Measurements from ENCODE around the gene EHMT1. TPM values are rescaled to one million over a fixed set of nuclear protein-coding genes. Genes with fewer than 3 reads are reported as not detected.
"Not testable (repeated sequence)": the region's sequence is repeated elsewhere in the genome, so short reads cannot be mapped to it uniquely, and the experiment has no call there.

Gene EHMT1
- total RNA-seq, 4 donors from 2014 or later, result 71.6 to 78.2 (median 74.2) TPM

DNA sequence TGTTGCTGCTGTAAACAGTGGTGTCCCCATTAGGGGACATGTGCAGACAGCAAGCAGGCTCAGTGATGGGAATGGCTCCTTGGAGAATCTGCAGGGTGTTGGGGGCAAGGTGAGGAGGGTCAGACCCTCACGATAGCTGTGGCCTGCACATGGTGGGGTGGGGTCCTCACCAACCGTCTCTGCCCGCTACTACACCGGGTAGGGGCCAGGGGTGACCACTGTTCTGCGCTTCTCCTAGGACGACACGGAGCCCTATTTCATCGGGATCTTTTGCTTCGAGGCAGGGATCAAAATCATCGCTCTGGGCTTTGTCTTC lies 263.7 kb downstream of the EHMT1 start:
- no peak for DNase-seq (ENCODE audit: extremely low spot score)
- H3K36me3 ChIP-seq, result no peaks in the 10 kb centered on the region
- H3K27ac ChIP-seq (replicated peaks in 1 of 4), result no peak overlapping the region
- no peak overlapping the region for H3K4me3 ChIP-seq
- no peak for TF ChIP-seq EP300 (IDR thresholded peaks at IDR 0.05)
- TF ChIP-seq POLR2A (IDR thresholded peaks at IDR 0.05; ENCODE audit: low read depth), result no peak
- H3K9me3 ChIP-seq, result no peaks in the 10 kb centered on the region
- H3K4me1 ChIP-seq, result peaks cover 0 to 14% (median 9%) of the 10 kb centered on the region in 4 donors
- intact Hi-C loops (cut with DNase I), result no loop called here
- WGBS, result 90% methylated on average over 10 of the region's 10 CpGs
- H3K27me3 ChIP-seq, result peaks cover 6 to 44% (median 14%) of the 10 kb centered on the region in 4 donors

DNA sequence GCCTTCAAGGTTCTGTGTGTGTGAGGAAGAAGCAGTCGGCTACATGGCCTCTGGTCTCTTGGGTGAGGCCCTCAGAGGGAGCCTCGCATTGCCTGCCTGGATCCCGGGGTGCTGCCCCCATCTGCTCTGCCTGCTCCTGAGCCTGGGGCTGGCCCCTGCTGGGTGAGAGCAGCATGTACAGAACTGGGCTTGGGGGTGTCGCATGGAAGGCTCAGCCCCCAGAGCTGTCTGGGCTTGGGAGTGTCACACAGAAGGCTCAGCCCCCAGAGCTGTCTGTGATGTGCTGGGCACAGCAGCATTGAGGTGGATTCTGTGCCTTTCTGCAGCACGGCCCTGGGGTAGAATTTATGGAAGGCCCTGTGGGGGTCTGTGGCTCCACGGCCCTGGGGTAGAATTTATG lies 265.2 kb downstream of the EHMT1 start:
- H3K4me1 ChIP-seq; H3K36me3 ChIP-seq; intact Hi-C loops (cut with DNase I); H3K9me3 ChIP-seq; H3K4me3 ChIP-seq; H3K27ac ChIP-seq (replicated peaks in 1 of 4): not testable (repeated sequence)
- WGBS, result no CpG with 5 or more reads among the region's 6 CpGs
- peak; percentile 31 for DNase-seq (ENCODE audit: extremely low spot score)
- peaks cover 0 to 30% (median 5%) of the 10 kb centered on the region in 4 donors for H3K27me3 ChIP-seq

DNA sequence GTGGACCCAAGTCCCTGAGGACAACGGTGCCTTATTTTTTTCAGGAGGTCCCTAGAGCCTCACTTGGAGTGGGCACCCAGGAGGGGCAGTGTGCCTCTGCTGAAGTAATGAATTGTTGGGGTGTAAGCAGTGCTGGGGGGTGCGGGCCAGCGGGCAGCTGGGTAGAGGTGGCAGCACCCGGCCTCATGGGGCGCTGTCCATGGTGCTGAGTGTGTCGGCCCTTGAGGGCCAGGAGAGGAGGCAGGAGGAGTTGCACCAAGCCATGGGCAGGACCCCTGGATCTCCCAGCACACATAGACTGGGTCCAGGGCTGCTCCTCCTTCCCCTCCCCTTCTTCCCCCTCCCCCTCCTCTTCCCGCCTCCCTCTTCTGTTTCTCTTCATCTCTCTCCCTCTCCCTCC lies 265.7 kb downstream of the EHMT1 start:
- H3K9me3 ChIP-seq; DNase-seq (ENCODE audit: extremely low spot score); H3K4me1 ChIP-seq; intact Hi-C loops (cut with DNase I); H3K36me3 ChIP-seq; H3K27ac ChIP-seq (replicated peaks in 1 of 4); H3K4me3 ChIP-seq: not testable (repeated sequence)
- WGBS, result 36% methylated on average over 6 of the region's 7 CpGs
- peaks cover 0 to 25% (median 0%) of the 10 kb centered on the region in 4 donors for H3K27me3 ChIP-seq

DNA sequence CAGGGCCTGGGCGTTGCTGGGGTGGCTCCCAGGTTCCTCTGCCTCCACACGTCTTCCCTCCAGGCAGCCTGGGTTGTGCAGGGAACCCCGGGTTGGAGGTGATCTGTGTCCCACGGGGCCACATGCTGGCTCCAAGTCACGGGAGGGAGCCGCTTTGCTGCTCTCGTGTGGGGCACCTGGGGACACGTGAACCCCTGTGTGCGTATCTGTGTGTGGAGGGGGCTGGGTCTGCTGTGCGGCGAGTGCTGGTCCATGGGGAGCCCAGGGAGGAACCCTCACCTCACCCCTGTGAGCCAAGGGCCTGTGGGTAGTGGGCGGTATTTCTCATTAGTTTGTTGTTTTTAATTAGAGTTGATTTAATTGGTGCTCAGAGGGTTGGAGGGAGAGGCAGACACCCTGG lies 266.3 kb downstream of the EHMT1 start:
- H3K36me3 ChIP-seq; H3K4me1 ChIP-seq; H3K9me3 ChIP-seq; H3K4me3 ChIP-seq; H3K27ac ChIP-seq (replicated peaks in 1 of 4); intact Hi-C loops (cut with DNase I); DNase-seq (ENCODE audit: extremely low spot score): not testable (repeated sequence)
- WGBS, result 84% methylated on average over 6 of the region's 12 CpGs
- peaks cover 0 to 19% (median 0%) of the 10 kb centered on the region in 4 donors for H3K27me3 ChIP-seq

Small RNA genes within 50 kb of the gene (small RNA-seq; reads per million reads assigned to genes)
- gene MIR602 (0 reads per million in 3 donors), gene RF00017 (0 reads per million in 3 donors)

Other genes with a start within 250 kb of the EHMT1 start
- gene EXD3, start 195.8 kb upstream of the EHMT1 start, total RNA-seq, result 10 to 100 TPM in 3 of 4 donors, 1 to 10 TPM in 1; 8.3 to 22.3 (median 14.2) TPM
- gene NOXA1, start 195.6 kb upstream of the EHMT1 start, total RNA-seq, result 1 to 10 TPM; 2.1 to 4.0 (median 3.0) TPM
- not detected for gene ENTPD8, start 177.6 kb upstream of the EHMT1 start, total RNA-seq
- 10 to 100 TPM; 41.9 to 71.0 (median 58.9) TPM for gene NSMF, start 159.7 kb upstream of the EHMT1 start, total RNA-seq
- 1 to 10 TPM; 3.0 to 6.2 (median 4.0) TPM for gene PNPLA7, start 68.6 kb upstream of the EHMT1 start, total RNA-seq
- gene MRPL41, start 67.1 kb upstream of the EHMT1 start, total RNA-seq, result 10 to 100 TPM; 59.8 to 83.8 (median 78.2) TPM
- 10 to 100 TPM; 19.9 to 27.8 (median 24.8) TPM for gene DPH7, start 40.1 kb upstream of the EHMT1 start, total RNA-seq
- gene ZMYND19, start 28.5 kb upstream of the EHMT1 start, total RNA-seq, result 10 to 100 TPM; 10.4 to 18.3 (median 13.7) TPM
- 10 to 100 TPM; 16.6 to 28.2 (median 21.7) TPM for gene ARRDC1, start 13.3 kb upstream of the EHMT1 start, total RNA-seq

All from esophagus muscularis mucosa (tissue), 4 donors.